IPS-11a (cell line): ENCODE measurements around the gene PDE3B.
"Not testable (repeated sequence)": the region's sequence is repeated elsewhere in the genome, so short reads cannot be mapped to it uniquely, and the experiment has no call there.

Source experiments
- H3K4me3 ChIP-seq: one replicate; pipeline ENCODE4 v1.5.1; 2013; ENCODE audit warnings: low read depth, low read length, control low read depth

PDE3B gene

DNA sequence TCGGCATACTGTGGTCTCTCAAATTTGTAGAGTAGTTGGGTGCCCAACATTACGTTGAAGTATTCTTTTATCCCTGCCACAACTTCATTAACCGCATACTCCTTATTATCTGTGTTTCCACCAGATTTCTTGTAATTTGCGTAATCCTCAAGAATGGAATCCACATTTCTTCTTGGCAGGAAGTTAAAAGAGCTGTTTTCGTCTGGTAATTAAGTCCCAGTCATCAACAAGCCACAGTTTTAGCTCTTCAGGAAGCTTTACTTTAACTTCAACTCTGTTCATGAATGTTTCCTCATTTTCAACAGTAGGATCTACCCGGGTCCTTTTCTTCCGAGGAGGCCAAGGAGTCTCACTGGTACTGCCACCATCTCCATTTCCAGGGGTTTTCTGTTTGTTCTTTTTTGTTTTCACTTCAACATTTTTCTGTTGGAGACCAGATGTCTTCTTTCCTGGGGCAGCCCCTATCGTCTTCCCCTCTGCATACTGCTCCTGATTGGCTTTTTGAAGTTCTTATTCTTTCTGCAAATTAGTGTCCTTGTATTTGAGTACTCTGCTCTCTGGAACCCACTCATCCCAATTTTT, 30.3 kb downstream of the PDE3B start:
- no peak overlapping the region for H3K4me3 ChIP-seq

DNA sequence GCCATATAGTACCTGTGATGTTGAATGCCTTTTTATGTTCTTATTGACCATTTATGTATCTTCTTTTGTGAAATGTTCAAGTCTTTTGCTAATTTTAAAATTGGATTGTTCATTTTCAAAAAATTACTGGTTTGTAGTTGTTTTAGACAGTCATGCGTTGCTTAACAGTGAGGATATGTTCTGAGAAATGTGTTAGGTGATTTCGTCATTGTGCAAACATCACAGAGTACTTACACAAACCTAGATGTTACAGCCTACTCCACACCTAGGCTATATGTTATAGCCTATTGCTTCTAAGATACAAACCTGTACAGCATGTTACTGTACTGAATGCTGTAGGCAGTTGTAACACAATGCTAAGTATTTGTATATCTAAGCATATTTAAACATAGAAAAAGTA, 32.5 kb downstream of the PDE3B start:
- no peak overlapping the region for H3K4me3 ChIP-seq

DNA sequence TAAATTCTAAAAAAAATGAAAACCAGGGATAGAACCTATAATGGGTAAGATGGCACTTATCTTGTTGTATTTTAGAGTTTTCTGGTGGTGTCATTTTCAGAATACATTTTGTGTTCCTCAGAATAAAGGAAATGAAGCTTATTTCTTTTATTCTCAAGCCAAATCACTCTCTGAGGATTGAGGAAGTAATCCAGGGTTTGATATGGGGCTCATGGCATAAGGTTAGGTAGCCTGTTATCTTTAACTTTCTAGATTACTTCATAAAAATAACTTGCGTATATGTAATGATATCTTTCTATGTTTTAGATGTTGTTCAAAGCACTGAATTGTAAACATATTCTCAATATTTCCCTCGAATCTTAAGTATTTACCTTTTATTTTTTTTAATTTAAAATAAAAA, 33.5 kb downstream of the PDE3B start:
- no peak overlapping the region for H3K4me3 ChIP-seq

DNA sequence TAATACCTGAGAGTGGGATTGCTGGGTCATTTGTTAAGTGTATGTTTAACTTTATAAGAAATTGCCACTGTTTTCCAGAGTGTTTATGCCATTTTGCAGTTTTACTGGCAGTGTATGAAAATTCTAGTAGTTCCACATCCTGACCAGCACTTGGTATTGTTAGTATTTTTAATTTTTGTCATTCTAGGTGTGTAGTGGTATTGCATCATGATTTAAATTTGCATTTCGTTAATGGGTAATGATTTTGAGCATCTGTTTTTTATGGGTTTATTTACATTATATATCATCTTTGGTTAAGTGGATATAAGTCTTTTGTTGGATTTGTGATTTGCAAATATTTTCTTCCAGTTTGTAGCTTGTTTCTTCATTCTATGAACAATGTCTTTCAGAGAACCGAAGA, 34.7 kb downstream of the PDE3B start:
- no peak overlapping the region for H3K4me3 ChIP-seq

DNA sequence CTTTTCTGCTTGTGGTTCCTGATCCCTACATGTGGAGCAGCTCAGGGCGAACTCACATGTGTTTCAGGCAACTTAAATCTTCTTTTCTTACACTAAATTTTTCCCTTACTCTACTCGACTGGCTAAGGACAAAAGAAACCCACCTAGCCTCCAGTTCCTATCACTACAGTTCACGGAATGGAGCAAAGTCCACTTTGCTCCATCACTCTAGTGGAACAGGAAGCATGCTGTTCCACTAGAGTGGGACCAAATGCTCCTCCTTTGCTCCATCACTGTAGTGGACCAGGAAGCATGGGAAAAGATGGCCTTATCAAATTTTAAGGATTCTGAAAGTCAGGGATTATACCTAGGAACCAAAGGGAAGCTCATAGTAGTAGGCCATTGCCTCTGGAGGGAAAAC, 36.1 kb downstream of the PDE3B start:
- no peak overlapping the region for H3K4me3 ChIP-seq

DNA sequence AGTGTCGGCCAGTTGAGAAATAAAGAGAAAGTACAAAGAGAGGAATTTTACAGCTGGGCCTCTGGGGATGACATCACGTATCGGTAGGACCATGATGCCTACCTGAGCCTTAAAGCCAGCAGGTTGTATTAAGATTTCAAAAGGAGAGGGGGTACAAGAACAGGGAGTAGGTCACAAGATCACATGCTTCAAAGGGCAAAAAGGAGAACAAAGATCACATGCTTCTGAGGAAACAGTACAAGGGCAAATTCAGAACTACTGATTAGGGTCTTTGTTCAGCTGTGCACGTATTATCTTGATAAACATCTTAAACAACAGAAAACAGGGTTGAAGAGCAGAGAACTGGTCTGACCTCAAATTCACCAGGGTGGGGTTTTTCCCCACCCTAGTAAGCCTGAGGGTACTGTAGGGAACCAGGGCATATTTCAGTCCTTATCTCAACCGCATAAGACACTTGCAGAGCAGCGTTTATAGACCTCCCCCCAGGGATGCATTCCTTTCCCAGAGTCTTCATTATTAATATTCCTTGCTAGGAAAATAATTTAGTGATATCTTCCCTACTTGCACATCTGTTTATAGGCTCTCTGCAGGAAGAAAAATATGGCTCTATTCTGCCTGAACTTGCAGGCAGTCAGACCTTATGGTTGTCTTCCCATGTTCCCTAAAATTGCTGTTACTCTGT, 40.8 kb downstream of the PDE3B start:
- not testable (repeated sequence) for H3K4me3 ChIP-seq

DNA sequence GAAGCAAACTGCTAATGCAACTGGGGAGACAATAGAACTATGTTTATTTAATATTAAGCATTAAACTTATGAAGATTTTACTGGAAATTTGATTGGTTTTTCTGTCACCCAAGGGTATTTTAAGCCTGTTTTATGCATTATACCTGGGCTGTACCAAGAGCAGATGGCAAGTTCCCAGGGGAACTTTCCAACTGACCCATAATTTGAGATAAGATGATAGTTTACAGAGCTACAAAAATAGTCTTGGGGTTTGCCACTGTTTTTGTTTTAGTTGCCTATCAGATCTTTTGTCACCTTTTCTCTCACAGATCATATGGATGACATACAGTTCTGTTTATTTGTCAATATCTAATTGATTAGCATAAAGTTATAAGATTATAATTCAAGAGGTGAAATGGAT, 43.9 kb downstream of the PDE3B start:
- H3K4me3 ChIP-seq, result no peak overlapping the region

DNA sequence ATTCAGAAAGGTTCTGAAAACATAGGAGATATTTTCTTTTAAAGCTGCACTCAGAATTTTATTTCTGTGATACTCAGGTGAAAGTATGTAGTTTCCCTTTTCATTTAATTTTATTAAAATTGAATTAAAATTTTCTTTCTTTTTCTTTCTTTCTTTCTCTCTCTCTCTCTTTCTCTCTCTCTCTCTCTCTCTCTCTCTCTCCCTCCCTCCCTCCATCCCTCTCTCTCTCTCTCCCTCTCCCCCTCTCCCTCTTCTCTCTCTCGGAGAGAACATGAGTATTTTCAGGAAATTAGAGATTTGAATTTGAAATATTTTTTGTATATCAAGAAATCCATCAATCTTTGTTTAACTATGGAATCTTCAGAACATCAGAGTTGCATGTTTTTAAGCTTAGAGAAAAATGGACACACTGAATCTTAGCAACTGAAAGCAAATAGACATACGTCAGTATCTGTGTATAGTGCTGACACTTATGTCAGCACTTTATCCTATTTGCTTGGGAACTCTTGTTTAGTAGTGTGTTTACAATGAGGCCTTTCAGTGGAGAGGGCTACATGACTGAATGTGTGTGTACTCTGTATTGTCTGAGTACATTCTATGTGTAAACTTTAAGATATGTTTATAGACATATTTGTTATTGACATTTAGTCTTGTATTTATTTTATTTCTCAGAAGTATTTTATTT, 44.5 kb downstream of the PDE3B start:
- no peak overlapping the region for H3K4me3 ChIP-seq

DNA sequence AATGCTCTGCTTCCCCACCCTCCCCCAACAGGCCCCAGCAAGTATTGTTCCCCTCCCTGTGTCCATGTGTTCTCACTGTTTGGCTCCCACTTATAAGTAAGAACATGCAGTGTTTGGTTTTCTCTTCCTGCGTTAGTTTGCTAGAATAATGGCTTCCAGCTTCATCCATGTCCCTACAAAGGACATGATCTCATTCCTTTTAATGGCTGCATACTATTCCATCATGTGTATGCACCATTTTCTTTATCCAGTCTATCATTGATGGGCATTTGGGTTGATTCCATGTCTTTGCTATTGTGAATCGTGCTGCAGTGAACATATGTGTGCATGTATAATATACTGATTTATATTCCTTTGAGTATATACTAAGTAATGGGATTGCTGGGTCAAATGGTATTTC, 52.1 kb downstream of the PDE3B start:
- H3K4me3 ChIP-seq, result not testable (repeated sequence)

DNA sequence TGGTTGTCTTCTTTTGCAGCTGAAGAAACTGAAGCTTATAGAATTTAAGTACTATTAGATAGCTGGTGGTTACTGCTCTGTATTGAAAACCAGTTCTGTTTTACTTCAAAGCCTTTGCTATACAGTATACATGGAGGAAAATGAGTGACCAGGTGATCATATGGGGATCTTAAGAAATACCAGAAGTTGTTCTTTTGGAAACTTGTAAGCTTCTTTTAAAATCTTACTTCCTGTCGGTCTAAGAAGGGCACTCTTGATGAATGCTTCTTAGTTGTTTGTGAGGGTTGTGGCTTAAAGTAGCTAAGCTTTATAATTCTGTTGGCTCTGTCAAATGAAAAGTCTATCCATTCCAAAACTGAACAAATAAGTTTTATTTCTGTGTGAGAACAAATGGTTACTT, 55.2 kb downstream of the PDE3B start:
- no peak overlapping the region for H3K4me3 ChIP-seq

DNA sequence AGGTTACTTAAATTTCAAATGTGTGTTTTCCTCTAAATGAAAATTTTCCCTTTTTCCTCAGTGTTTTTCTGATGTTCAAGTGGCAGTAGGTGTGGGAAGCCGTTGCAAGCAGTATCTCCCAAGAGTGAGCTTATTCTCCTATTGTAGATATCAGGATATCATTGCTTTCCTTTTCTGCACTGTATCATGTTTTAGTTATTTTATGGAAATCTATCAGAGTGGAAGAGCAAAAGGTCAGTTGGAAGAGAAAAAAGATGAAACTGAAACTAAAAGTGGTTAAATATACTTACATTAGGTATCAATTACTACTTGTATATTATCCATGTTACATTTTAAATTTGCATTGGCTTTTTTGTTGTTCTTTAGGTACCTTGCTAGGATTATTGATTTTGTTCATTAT, 57.0 kb downstream of the PDE3B start:
- no peak overlapping the region for H3K4me3 ChIP-seq

DNA sequence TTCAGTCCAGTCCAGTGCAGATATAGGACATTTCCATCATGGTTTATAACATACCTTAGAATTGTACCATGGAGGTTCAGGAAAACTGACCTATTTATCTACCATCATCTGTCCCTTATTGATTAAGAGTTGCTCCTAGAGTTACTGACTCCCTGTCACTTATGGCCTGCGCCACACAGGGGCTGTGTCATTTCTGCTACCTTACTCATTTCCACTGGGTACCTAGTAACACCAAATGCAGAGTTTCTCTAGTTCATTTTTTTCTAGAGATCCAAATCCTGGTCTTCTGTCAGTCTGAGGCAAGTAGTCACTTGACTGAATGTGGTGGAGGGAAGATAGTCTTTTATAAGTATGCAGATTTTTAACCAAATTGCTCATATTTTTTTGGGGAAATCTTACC, 59.2 kb downstream of the PDE3B start:
- no peak overlapping the region for H3K4me3 ChIP-seq

DNA sequence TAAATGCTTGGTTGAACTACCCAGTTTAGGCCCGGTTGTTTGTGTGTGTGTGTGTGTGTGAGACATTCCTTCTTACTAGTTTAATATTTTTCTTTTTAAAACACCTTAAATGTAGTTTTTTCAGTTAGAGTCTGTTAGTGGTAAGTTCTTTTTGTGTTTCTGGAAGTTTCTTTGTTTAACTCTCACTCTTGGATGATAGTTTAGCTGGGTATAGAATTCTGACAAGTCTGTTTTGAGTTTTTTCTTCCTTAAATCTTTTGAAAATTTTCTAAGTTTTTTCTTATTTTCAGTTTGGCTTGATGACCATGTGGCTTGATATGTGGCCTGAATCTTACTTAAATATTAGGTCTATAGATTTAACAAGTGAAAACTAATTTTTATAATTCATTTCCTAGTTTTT, 60.1 kb downstream of the PDE3B start:
- no peak overlapping the region for H3K4me3 ChIP-seq

DNA sequence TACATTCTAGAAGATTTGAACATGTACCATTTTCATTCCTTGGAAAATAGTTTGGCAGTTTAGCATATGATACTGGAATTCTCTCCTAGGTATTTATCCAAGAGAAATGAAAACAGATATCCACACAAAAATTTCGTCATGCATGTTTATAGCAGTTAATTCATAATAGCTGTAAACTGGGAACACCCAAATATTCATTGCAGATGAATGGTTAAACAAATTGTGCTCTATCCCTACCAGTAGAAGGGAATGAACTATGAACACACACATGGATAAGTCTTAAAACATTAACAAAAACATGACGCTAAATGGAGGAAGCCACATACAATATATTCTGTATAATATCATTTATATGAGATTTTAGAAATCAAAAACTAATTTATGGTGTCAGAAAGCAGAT, 61.5 kb downstream of the PDE3B start:
- H3K4me3 ChIP-seq, result no peak overlapping the region

DNA sequence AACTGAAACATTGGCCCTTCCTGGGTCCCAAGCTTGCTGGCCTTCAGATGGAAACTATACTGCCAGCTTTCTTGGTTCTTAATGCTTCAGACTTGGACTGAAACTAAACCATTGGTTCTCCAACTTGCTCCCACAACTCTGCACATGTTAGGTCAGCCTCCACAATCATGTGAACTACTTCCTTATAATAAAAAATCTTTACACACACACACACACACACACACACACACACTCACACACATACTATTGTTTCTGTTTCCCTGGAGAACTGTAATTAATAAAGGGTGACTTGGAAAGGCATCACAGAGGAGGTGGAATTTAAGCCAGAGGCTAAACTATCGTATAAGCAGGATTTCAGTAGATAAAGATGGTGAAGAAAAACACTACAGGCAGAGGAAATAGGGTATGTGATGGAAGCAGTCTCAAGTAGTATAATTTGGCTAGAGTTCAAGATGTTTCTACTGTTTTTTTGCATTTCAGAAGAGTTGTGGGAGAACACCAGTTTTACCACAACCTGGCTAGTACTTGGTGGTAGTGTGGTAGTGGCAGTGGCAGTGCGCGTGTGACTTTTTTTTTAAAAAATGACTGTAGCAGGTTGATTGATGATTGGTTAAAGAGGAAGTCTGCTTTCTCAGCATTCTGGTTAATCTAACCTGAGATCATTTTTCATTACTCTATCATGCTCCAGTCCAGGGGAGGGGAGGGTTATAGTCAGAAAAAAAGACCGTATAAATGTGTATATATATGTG, 70.1 kb downstream of the PDE3B start:
- no peak overlapping the region for H3K4me3 ChIP-seq

DNA sequence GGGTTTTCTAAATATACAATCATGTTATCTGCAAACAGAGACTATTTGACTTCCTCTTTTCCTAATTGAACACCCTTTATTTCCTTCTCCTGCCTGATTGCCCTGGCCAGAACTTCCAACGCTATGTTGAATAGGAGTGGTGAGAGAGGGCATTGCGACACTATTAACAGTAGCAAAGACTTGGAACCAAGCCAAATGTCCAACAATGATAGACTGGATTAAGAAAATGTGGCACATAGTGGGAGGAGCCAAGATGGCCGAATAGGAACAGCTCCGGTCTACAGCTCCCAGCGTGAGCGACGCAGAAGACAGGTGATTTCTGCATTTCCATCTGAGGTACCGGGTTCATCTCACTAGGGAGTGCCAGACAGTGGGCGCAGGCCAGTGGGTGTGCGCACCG, 72.1 kb downstream of the PDE3B start:
- H3K4me3 ChIP-seq, result not testable (repeated sequence)

DNA sequence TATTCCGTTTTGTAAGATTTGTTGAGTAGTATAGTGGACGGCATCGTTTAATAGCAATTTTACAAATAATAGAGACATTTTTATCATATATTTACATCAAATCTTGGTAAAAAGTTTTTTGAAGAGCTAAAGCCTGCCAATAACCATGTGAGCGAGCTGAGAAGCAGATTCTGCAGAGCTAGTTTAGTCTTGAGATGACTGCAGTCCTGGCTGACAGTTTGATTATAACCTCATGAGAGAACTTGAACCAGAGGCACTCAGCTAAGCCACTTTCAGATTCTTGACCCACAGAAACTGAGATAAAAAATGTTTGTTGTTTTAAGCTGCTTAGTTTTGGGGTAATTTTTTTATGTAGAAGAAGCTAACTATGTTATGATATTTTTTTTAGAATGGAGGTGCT, 78.9 kb downstream of the PDE3B start:
- no peak overlapping the region for H3K4me3 ChIP-seq

DNA sequence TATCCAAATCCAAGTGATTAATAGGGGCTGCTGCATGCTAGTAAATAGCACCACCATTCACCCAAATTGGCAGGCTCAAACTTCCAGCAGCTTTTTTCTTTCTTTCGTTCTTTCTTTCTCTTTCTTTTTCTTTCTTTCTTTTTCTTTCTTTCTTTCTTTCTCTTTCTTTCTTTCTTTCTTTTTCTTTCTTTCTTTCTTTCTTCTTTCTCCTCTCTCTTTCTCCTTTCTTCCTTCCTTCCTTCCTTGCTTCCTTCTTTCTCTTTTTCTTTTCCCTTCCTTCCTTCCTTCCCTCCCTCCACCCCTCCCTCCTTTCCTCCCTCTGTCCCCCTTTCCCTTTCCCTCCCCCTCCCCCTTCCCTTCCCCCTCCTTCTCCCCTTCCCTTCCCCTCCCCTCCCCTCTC, 81.5 kb downstream of the PDE3B start:
- H3K4me3 ChIP-seq, result no peak overlapping the region

DNA sequence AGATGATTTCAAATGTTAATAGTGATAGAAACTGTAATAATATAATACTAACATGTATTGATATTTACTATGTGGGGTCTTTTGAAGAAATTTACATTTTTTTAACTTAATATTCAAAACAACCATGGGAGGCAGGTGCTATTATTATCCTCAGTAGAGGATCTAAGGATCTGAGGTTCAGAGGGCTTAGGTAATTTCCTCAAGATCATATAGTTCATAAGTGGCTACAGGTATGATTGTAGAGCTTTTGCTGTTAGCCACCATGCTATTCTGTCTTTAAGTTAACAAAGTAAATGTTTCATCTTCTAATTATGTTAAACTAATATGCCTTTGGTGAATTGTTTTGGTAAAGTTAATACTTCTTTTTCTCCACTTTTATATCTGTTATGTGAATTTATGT, 83.6 kb downstream of the PDE3B start:
- no peak overlapping the region for H3K4me3 ChIP-seq

DNA sequence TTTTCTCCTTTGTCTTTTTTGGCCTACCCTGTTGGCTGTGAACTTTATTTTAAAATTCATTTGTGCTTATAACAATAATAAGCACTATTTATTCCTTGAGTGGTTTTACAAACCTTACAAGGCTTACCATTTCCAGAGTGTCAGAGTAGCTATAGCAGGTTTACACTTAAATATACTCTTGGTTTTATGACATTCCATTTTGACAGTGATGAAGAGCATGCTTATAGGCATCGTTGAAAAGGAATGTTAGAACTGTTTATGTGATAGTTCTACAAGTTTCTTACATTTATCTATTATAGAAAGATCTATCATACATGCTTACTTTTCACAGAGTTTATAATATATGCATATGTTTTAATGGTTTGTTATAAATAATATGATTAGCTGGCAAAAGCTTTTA, 84.1 kb downstream of the PDE3B start:
- no peak overlapping the region for H3K4me3 ChIP-seq

DNA sequence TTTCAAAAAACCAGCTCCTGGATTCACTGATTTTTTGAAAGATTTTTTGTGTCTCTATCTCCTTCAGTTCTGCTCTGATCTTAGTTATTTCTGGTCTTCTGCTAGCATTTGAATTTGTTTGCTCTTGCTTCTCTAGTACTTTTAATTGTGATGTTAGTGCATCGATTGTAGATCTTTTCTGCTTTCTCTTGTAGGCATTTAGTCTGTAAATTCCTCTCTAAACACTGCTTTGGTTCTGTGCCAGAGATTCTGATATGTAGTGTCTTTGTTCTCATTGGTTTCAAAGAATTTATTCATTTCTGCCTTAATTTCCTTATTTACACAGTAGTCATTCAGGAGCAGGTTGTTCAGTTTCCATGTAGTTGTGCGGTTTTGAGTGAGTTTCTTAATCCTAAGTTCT, 96.9 kb downstream of the PDE3B start:
- not testable (repeated sequence) for H3K4me3 ChIP-seq

DNA sequence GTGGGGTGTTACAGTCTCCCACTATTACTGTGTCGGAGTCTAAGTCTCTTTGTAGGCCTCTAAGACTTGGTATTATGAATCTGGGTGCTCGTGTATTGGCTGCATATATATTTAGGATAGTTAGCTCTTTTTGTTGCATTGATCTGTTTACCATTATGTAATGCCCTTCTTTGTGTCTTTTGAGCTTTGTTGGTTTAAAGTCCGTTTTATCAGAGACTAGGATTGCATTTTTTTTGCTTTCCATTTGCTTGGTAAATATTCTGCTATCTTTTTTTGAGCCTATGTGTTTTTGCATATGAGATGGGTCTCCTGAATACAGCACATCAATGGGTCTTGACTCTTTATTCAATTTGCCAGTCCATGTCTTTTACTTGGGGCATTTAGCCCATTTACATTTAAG, 97.6 kb downstream of the PDE3B start:
- H3K4me3 ChIP-seq, result no peak overlapping the region
